HEK293 (cell line): ENCODE measurements around the gene EPS8.
A peak's percentile ranks its signal among the peaks of the same experiment; 100 is the strongest.

Experiments
- CTCF ChIA-PET: fragments of 350-600 bp; formaldehyde crosslinking; extraction: SDS; loops from one replicate; lab custom pipeline; 2021; ENCODE audit warnings: antibody characterized with exemption; lab: Yijun Ruan, JAX
- POLR2A ChIA-PET: fragments of 300-600 bp; formaldehyde crosslinking; extraction: SDS; loops from one replicate; lab custom pipeline; 2020; ENCODE audit warnings: antibody characterized with exemption, inconsistent platforms; lab: Yijun Ruan, JAX
- H3K27ac ChIP-seq: fragments of 200-500 bp; sonication (Bioruptor generic); 2 replicates; pipeline ENCODE4 v1.5.1; 2014; ENCODE audit warnings: low read depth, low read length, control low read depth, inconsistent platforms; ENCODE audit errors: extremely low read depth
- H3K36me3 ChIP-seq, 2 experiments: fragments of 200-500 bp in 1 of 2; sonication (Bioruptor generic) in 1 of 2; 1 replicate in 1 of 2; 2 replicates in 1 of 2; pipeline ENCODE4 v1.5.1; 2014 to 2017; ENCODE audit warnings: inconsistent platforms in 2 of 2, low read length in 2 of 2; ENCODE audit not compliant: control insufficient read depth in 2 of 2, insufficient read depth in 1 of 2
- H3K4me1 ChIP-seq: fragments of 200-500 bp; sonication (Bioruptor generic); 2 replicates; pipeline ENCODE4 v1.5.1; 2014; ENCODE audit warnings: mild to moderate bottlenecking, low read length, inconsistent platforms; ENCODE audit not compliant: control insufficient read depth, insufficient read depth
- H3K4me3 ChIP-seq: 2 replicates; pipeline ENCODE4 v1.5.1; 2011; ENCODE audit warnings: low read depth, mild to moderate bottlenecking, control low read depth, low read length, moderate library complexity
- H3K9me3 ChIP-seq: fragments of 200-500 bp; sonication (Bioruptor generic); 2 replicates; pipeline ENCODE4 v1.5.1; 2014; ENCODE audit warnings: low read depth, low read length, inconsistent platforms; ENCODE audit not compliant: control insufficient read depth, insufficient read depth
- GLI4 ChIP-seq: fragments of 450-650 bp; formaldehyde crosslinking; IDR thresholded peaks from 2 replicates; pipeline ENCODE4 v1.5.1; 2016; ENCODE audit warnings: missing biosample characterization, missing genetic modification characterization
- GLIS2 ChIP-seq: fragments of 450-650 bp; formaldehyde crosslinking; IDR thresholded peaks from 2 replicates; pipeline ENCODE4 v1.5.1; 2016; ENCODE audit warnings: missing biosample characterization, missing genetic modification characterization
- ZBTB1 ChIP-seq: fragments of 450-650 bp; formaldehyde crosslinking; IDR thresholded peaks from 2 replicates; pipeline ENCODE4 v1.5.1; 2016; ENCODE audit warnings: missing biosample characterization, missing genetic modification characterization
- ZFP41 ChIP-seq: fragments of 450-650 bp; formaldehyde crosslinking; IDR thresholded peaks from 2 replicates; pipeline ENCODE4 v1.5.1; 2016; ENCODE audit warnings: missing biosample characterization, missing genetic modification characterization, borderline replicate concordance
- ZNF132 ChIP-seq: fragments of 450-650 bp; formaldehyde crosslinking; IDR thresholded peaks from 2 replicates; pipeline ENCODE4 v1.5.1; 2017; ENCODE audit warnings: missing biosample characterization, missing genetic modification characterization, borderline replicate concordance
- ZNF133 ChIP-seq: fragments of 450-650 bp; formaldehyde crosslinking; IDR thresholded peaks from 2 replicates; pipeline ENCODE4 v1.5.1; 2016; ENCODE audit warnings: missing biosample characterization, missing genetic modification characterization
- ZNF16 ChIP-seq: fragments of 450-650 bp; formaldehyde crosslinking; IDR thresholded peaks from 2 replicates; pipeline ENCODE4 v1.5.1; 2016; ENCODE audit warnings: low read depth, missing biosample characterization, missing genetic modification characterization
- ZNF175 ChIP-seq: fragments of 450-650 bp; formaldehyde crosslinking; IDR thresholded peaks from 2 replicates; pipeline ENCODE4 v1.5.1; 2016; ENCODE audit warnings: missing biosample characterization, missing genetic modification characterization
- ZNF221 ChIP-seq: fragments of 450-650 bp; formaldehyde crosslinking; IDR thresholded peaks from 2 replicates; pipeline ENCODE4 v1.5.1; 2017; ENCODE audit warnings: missing biosample characterization, missing genetic modification characterization, borderline replicate concordance
- ZNF311 ChIP-seq: fragments of 450-650 bp; formaldehyde crosslinking; IDR thresholded peaks from 2 replicates; pipeline ENCODE4 v1.5.1; 2017; ENCODE audit warnings: missing biosample characterization, missing genetic modification characterization, borderline replicate concordance
- ZNF341 ChIP-seq: fragments of 450-650 bp; formaldehyde crosslinking; IDR thresholded peaks from 2 replicates; pipeline ENCODE4; 2016; ENCODE audit warnings: low read depth, missing biosample characterization, missing genetic modification characterization
- ZNF501 ChIP-seq: fragments of 450-650 bp; formaldehyde crosslinking; IDR thresholded peaks from 2 replicates; pipeline ENCODE4 v1.5.1; 2016; ENCODE audit warnings: missing biosample characterization, missing genetic modification characterization
- ZNF521 ChIP-seq: fragments of 450-650 bp; formaldehyde crosslinking; IDR thresholded peaks from 2 replicates; pipeline ENCODE4 v1.5.1; 2017; ENCODE audit warnings: missing biosample characterization, mild to moderate bottlenecking, missing genetic modification characterization
- ZNF658 ChIP-seq: fragments of 450-650 bp; formaldehyde crosslinking; IDR thresholded peaks from 2 replicates; pipeline ENCODE4; 2016; ENCODE audit warnings: missing biosample characterization, missing genetic modification characterization
- ZNF677 ChIP-seq: fragments of 450-650 bp; IDR thresholded peaks from 2 replicates; pipeline ENCODE4 v1.5.0; 2018; ENCODE audit warnings: missing biosample characterization, mild to moderate bottlenecking, missing genetic modification characterization, moderate library complexity
- ZNF830 ChIP-seq: fragments of 450-650 bp; IDR thresholded peaks from 2 replicates; pipeline ENCODE4 v1.5.0; 2018; ENCODE audit warnings: missing biosample characterization, missing genetic modification characterization, low read depth, mild to moderate bottlenecking, moderate library complexity
- ZXDB ChIP-seq: fragments of 450-650 bp; formaldehyde crosslinking; IDR thresholded peaks from 2 replicates; pipeline ENCODE4 v1.5.1; 2016; ENCODE audit warnings: missing biosample characterization, missing genetic modification characterization
- TF ChIP-seq, protein P1 (sequence below): fragments of 450-650 bp; formaldehyde crosslinking; IDR thresholded peaks from 2 replicates; pipeline ENCODE4 v1.5.1; 2016; ENCODE audit warnings: missing biosample characterization, missing genetic modification characterization, low read depth
- TF ChIP-seq, protein P2 (sequence below): fragments of 450-650 bp; formaldehyde crosslinking; IDR thresholded peaks from 2 replicates; pipeline ENCODE4 v1.5.1; 2016; ENCODE audit warnings: missing biosample characterization, missing genetic modification characterization
- TF ChIP-seq, protein P3 (sequence below): fragments of 450-650 bp; formaldehyde crosslinking; IDR thresholded peaks from 2 replicates; pipeline ENCODE4 v1.5.0; 2017; ENCODE audit warnings: missing biosample characterization, missing genetic modification characterization, borderline replicate concordance
- TF ChIP-seq, protein P4 (sequence below): fragments of 450-650 bp; formaldehyde crosslinking; IDR thresholded peaks from 2 replicates; pipeline ENCODE4 v1.5.1; 2016; ENCODE audit warnings: missing biosample characterization, missing genetic modification characterization, borderline replicate concordance

The EPS8 gene

DNA sequence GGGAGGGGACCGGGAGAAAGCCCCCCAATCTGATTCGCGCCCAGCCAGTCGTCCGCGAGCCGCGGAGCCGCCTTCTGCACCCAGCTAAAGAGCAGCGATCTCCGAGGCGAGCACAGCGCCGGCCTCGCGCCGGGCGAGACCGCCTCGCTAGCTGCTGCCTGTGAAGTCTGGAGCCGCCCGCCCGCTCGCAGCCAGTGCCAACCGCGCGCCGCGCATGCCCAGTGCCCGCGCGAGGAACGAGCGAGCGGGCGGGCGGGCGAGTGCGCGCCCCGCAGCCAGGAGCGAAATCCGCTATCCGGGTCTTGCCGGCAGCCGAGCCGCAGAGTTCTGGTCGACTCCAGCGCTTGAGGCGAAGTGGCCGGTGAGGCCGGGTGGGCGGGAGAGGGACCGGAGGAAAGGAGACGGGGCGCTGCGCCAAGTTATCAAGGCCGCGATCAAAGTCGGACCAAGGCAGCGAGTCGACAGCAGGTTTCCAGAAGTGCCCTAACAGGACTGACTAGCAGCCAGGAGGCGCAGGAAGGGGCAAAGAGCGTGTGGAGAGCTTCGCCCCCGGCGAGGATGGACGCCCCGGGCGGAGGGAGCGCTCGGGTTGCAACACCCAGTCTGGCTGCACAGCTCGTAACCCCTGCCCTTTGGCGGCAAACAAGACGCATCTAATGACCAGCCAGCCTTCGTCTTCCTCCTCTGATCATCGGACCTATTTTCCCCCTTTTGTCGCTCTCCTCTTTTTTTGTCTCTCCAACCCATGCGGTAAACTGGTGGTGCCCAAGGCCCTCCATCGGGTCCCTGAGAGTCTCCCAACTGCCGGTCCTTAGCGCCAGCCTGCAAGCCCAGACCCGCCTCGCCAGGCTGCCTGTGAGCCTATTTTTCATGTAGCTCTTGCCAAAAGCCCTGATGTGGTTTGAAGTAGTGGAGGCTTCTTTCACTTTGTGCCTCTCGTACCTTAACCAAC, at the start of gene EPS8 (continued):
- TF ChIP-seq GLIS2 (peak; percentile 91), ZXDB (tag by site-specific recombination) (peak; percentile 86), ZNF175 (no peak), ZNF501 (tag by site-specific recombination) (peak; percentile 94)
- TF ChIP-seq, protein P1, sequence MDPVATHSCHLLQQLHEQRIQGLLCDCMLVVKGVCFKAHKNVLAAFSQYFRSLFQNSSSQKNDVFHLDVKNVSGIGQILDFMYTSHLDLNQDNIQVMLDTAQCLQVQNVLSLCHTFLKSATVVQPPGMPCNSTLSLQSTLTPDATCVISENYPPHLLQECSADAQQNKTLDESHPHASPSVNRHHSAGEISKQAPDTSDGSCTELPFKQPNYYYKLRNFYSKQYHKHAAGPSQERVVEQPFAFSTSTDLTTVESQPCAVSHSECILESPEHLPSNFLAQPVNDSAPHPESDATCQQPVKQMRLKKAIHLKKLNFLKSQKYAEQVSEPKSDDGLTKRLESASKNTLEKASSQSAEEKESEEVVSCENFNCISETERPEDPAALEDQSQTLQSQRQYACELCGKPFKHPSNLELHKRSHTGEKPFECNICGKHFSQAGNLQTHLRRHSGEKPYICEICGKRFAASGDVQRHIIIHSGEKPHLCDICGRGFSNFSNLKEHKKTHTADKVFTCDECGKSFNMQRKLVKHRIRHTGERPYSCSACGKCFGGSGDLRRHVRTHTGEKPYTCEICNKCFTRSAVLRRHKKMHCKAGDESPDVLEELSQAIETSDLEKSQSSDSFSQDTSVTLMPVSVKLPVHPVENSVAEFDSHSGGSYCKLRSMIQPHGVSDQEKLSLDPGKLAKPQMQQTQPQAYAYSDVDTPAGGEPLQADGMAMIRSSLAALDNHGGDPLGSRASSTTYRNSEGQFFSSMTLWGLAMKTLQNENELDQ (tag by site-specific recombination): no peak

DNA sequence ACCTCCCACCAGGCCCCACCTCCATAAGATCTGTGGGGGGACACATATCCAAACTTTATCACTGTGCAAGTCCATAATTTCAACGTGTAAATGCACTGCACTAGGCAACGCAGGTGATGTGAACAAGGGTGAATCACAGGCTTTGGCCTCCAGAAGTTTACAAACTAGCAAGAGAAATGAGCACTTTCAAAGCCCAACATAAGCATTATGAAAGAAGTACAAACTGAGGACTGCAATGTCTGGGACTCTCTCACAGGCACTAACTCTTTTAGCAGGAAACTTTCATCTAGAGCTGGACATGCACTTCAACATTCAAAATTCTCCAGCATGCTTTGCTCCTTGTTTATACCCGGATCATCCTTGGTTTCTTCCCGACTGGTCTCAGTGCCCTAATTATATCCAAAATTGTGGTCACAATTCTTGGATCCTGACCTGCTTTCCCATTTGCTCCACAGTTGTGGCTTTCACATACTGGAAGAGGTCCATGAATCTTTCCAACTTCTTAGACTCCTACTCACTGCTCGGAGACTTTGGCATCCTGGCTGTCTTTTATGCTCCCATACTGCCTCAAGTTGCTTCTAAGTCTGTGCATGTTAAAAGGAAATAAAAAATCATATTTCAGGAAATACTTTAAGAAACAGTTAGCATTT, 48.1 kb upstream of the EPS8 start:
- no peaks in the 10 kb centered on the region for H3K36me3 ChIP-seq
- no peaks in the 10 kb centered on the region for H3K4me1 ChIP-seq
- CTCF ChIA-PET: interaction anchor here (0.6 kb wide), 1 partner anchor 14 kb away, joined by 3 read pairs; no protein-coding TSS in a partner anchor
- POLR2A ChIA-PET: no interaction called here
- no peaks in the 10 kb centered on the region for H3K9me3 ChIP-seq
- no peak overlapping the region for H3K4me3 ChIP-seq
- no peak overlapping the region for H3K27ac ChIP-seq
- no peak for TF ChIP-seq ZBTB1 (tag by site-specific recombination)
- TF ChIP-seq ZNF341 (tag by site-specific recombination): no peak
- TF ChIP-seq ZNF677: no peak
- no peak for TF ChIP-seq ZNF221 (tag by site-specific recombination)
- TF ChIP-seq GLI4 (tag by site-specific recombination): no peak
- TF ChIP-seq, protein P2, sequence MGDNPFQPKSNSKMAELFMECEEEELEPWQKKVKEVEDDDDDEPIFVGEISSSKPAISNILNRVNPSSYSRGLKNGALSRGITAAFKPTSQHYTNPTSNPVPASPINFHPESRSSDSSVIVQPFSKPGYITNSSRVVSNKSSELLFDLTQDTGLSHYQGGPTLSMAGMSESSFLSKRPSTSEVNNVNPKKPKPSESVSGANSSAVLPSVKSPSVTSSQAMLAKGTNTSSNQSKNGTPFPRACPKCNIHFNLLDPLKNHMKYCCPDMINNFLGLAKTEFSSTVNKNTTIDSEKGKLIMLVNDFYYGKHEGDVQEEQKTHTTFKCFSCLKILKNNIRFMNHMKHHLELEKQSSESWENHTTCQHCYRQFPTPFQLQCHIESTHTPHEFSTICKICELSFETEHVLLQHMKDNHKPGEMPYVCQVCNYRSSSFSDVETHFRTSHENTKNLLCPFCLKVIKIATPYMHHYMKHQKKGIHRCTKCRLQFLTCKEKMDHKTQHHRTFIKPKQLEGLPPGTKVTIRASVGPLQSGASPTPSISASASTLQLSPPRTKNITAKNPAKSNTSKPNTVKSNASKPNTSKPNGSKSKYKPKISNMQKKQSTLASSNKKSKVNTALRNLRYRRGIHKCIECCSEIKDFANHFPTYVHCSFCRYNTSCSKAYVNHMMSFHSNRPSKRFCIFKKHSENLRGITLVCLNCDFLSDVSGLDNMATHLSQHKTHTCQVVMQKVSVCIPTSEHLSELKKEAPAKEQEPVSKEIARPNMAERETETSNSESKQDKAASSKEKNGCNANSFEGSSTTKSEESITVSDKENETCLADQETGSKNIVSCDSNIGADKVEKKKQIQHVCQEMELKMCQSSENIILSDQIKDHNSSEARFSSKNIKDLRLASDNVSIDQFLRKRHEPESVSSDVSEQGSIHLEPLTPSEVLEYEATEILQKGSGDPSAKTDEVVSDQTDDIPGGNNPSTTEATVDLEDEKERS (tag by site-specific recombination): no peak
- TF ChIP-seq, protein P3, sequence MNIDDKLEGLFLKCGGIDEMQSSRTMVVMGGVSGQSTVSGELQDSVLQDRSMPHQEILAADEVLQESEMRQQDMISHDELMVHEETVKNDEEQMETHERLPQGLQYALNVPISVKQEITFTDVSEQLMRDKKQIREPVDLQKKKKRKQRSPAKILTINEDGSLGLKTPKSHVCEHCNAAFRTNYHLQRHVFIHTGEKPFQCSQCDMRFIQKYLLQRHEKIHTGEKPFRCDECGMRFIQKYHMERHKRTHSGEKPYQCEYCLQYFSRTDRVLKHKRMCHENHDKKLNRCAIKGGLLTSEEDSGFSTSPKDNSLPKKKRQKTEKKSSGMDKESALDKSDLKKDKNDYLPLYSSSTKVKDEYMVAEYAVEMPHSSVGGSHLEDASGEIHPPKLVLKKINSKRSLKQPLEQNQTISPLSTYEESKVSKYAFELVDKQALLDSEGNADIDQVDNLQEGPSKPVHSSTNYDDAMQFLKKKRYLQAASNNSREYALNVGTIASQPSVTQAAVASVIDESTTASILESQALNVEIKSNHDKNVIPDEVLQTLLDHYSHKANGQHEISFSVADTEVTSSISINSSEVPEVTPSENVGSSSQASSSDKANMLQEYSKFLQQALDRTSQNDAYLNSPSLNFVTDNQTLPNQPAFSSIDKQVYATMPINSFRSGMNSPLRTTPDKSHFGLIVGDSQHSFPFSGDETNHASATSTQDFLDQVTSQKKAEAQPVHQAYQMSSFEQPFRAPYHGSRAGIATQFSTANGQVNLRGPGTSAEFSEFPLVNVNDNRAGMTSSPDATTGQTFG: no peak
- no peak for TF ChIP-seq ZNF132 (tag by site-specific recombination)
- TF ChIP-seq, protein P4, sequence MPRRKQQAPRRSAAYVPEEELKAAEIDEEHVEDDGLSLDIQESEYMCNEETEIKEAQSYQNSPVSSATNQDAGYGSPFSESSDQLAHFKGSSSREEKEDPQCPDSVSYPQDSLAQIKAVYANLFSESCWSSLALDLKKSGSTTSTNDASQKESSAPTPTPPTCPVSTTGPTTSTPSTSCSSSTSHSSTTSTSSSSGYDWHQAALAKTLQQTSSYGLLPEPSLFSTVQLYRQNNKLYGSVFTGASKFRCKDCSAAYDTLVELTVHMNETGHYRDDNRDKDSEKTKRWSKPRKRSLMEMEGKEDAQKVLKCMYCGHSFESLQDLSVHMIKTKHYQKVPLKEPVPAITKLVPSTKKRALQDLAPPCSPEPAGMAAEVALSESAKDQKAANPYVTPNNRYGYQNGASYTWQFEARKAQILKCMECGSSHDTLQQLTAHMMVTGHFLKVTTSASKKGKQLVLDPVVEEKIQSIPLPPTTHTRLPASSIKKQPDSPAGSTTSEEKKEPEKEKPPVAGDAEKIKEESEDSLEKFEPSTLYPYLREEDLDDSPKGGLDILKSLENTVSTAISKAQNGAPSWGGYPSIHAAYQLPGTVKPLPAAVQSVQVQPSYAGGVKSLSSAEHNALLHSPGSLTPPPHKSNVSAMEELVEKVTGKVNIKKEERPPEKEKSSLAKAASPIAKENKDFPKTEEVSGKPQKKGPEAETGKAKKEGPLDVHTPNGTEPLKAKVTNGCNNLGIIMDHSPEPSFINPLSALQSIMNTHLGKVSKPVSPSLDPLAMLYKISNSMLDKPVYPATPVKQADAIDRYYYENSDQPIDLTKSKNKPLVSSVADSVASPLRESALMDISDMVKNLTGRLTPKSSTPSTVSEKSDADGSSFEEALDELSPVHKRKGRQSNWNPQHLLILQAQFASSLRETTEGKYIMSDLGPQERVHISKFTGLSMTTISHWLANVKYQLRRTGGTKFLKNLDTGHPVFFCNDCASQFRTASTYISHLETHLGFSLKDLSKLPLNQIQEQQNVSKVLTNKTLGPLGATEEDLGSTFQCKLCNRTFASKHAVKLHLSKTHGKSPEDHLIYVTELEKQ (tag by site-specific recombination): no peak
- TF ChIP-seq ZNF311 (tag by site-specific recombination): no peak
- no peak for TF ChIP-seq ZNF658 (tag by site-specific recombination)
- TF ChIP-seq ZNF16 (tag by site-specific recombination): no peak
- no peak for TF ChIP-seq ZFP41 (tag by site-specific recombination)
- TF ChIP-seq ZNF133 (tag by site-specific recombination): no peak
- no peak for TF ChIP-seq ZNF830 (tag by site-specific recombination)
- no peak for TF ChIP-seq ZNF521
